GM03348 (cell line): ENCODE measurements around the gene PIAS4.

Experiments used
- DNase-seq: peaks from one replicate; pipeline ENCODE4 v3.0.0; 2012; ENCODE audit warnings: low spot score

The PIAS4 gene

DNA sequence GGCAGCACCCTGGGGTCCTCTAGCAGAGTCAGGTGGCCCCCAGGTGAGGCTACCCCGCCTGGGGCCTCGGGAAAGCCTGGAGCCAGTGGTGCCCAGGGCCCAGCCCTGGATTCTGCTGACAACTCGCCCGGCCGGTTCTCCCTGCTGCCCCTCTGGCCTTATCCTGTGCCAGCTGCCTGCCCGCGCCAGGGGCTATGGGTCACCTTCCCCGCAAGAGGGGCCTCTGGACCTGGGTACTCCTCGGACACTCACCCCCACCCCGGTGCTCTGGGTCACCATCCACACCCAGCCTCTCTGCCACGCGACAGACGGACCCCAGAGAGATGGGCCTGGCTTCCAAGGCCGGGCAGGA, 35.2 kb downstream of the PIAS4 start:
- DNase-seq: no peak

DNA sequence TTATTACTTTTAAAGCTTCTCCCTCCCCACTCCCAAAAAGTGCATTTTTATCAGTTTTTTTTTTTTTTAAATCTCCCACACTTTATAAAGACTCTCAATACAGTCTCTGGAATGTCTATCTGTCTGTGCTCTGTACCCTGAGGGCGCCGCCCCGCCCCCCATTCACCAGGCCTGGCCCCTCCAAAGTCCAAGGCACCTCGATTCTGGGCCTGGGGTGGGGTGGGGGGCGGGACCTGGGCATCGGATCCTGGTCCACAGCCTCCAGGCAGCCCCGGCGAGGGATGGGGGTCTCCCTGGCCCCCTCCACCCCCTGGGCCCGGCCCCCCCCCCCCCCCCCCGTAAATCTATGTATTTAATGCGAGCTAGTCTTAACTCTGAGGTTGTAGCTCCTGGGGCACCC, 35.9 kb downstream of the PIAS4 start:
- DNase-seq: no peak

DNA sequence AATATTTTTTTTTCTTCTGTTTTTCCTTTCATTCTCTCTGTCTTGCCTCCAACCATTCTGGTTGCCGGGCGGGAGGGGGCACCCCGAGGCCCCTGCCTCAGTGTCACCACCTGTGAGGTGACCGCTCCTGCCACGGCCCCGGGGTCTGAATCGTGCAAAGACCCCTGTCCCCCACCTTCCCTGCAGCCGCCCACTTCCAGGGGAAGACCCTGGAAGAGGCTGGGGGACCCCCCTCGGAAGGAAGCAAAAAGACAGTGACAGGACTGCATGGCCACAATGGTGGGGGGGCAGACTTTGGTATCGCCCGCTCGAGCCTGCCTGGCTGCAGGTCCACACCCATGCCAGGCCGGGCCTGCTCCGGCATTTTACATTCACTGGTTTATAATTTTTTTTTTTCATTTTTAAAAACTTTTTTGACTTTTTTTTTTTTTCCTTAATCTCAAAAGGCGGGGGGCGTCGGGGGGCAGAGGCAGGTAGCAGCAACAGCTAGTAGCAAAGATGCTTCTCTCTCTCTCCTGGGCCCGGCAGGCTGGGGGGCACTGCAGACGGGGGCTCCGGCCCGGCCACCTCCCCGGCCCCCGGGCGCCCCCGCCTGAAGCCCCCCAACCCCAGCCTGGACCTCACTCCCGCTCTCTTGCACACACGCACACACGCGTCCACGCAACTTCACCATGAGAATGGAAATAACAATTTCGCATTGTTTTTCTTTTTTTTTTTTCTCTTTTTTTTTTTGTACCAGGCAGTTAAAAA, 36.6 kb downstream of the PIAS4 start:
- DNase-seq: no peak

DNA sequence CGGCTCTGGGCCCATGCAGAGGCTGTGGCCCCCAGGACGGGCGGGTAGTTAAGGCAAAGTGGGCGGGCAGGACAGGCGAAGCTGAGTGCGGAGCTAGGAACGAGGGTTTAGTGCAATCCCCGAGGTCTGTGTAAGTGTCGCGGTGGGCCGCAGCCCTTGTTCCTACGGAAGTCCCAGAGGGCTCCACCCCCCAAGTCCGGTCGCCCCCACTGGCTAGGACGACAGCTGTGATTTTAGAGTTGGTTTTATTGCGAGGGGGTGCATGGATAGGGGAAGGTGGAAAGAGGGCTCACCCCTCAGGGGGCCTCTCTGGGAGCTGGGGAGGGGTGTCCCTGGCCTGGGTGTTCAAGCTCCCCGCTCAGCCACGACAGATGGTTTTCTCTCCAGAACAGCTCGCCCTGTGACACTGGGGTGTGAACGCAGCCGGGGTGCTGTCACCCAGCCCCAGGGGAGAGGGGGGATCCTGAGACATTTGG, 37.5 kb downstream of the PIAS4 start:
- no peak for DNase-seq

DNA sequence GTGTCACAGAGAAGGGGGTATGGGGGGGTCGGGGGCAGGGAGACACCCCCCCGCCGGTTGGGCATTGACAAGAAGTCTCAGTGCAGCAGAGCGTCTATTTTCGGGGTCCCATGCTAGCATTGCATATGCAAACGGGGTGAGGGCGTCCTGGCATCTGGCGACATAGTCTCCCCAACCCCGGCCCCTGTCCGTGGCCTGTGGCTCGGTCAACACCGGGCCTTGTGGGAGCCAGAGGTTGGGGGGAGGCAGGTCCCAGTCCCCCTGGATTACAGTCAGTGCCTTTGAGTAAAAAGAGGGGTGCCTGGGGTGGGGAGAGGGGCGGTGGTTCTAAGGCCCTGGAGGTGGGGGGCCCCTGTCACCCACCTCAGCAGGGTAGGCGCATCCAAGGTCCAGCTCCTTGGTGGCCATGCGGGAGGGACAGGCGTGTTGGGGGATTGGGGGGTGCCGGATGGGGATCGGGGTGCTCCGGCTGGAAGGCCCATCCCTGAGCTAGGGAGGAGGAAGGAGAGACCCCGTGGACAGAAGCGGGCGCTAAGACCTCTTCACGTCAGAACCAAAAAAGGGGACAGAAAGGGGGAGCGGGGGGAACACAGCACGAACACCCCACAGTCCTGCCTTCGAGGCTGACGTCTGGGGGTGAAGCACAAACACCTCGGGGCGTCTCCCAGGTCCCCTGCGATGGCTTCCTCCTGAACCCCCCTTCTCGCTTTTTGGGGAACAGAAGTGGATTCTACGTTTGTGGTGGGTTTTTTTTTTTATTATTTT, 38.2 kb downstream of the PIAS4 start:
- DNase-seq: no peak

- DNase-seq: no peak
These were observed 38.8 kb downstream of the PIAS4 start for GRCh38 chr19:4046362-4046691.

- DNase-seq: no peak
These were observed 39.6 kb downstream of the PIAS4 start for GRCh38 chr19:4046946-4047683.

DNA sequence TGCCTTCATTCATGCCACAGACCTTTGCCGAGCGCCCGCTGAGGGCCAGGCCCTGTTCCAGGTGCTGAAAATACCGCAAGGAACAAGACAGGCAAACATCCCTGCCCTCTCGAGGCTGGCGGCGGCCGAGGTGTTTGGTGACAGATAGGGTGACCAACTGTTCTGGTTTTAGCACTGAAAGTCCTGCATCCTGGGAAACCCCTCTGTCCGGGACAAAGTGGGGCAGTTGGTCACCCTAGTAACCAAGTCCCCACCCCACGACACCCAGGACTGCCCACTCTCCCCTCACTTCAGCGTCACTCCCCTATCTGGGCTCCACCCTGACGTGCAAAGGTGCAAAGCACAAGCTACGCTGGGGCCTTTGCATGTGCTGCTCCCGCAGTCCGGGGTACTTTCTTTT, 41.9 kb downstream of the PIAS4 start:
- no peak for DNase-seq

DNA sequence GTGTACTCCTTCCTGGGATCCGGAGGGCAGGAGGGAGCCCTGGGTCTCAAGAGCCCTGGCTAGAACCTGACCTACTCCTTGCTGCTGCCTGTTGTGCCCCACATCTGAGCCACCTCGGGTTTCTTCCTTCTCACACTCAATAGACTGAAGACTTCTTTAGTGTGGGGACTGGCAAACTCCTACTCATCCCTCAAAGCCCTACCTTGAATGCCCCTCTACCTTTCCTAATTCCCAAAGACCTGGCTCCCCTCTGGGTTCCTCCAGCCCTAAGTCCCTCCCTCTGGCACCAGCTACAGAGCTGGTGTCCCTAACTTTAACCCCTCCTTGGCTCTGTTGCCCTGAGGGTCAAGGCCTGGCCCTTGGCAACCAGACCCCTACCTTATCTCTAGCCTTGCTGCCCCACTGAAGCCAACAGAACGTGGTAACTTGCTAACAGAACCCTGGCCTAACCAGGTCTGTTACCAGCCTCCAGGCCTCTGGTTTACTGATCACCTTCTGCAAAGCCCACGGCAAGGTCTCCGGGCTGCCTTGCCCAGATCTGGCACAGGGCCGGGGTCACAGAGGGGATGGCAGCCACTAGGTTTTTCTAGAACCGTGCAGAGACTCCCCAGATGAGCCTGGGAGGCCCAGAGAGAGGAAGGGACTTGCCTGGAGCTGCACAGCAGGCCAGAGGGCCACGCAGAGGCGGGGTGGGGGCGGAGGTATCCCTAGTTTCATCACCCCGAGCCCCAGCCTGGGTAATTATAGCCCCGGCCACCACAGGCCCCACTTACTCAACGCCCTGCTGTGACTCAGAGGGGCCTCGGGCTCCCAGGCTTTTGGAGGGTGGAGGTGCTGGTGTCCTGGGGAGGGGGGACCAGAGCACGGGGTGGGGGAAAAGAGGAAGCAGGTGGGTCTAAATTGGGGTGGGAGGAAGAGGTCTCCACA, 43.9 kb downstream of the PIAS4 start:
- peak; percentile 82 for DNase-seq

GRCh38 chr19:4052114-4052992, 44.8 kb downstream of the PIAS4 start:
- peak; percentile 55 for DNase-seq

DNA sequence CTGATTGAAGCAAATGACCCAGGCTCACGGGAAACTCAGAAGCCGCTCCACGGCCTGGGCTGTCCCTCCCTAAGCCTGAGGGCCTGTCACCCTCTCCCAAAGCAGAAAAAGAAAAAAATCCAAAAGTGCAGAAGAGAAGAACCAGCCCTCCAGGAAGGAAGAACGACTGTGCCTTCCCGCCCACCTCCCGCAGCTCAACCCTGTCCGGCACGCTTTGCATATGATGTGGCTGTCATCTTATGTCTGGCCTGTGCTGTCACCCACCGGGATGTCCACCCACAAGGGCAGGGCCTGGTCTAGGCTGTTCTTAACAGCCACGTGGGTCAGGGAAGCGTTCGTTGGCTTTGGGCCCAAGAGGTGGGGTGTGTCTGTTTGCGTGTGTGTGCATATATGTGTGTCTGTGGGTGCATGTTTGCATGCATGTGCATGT, 45.5 kb downstream of the PIAS4 start:
- no peak for DNase-seq

DNA sequence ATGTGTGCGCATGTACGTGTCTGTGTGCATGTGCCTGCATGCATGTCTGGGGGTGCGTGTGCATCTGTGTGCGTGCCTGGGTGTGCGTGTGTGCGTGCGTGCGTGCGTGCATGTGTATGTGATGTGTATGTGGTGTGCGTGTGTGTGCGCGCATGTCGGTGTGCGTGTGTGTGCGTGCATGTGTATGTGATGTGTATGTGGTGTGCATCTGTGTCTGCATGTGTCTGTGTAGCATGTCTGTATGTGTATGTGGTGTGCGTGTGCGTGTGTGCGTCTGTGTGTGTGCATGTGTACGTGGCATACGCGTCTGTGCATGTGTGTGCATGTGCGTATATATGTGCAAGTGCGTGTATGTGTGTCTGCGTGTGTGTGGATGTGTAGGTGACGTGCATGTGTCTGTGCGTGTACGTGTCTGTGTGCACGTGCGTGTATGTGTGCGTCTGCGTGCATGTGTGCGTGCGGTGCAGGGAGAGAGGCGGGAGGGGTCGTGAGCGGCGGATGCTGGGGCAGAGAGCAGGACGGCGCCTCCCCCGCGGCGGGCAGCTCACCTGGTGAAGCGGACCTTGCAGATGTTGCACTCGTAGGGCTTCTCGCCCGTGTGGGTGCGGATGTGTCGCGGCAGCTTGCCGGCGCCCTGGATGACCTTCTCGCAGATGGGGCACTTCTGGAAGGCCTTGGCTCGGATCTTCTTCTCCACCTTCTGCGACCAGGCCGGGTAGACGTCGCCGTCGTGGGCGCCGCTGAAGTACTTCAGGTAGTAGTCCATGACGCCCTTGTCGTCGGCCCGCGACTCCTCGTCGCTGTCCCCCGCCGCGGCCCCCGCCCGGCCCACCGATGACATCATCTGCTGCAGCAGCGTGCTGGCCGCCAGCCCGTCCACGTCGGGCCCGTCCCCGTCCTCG, 46.1 kb downstream of the PIAS4 start:
- DNase-seq: no peak

DNA sequence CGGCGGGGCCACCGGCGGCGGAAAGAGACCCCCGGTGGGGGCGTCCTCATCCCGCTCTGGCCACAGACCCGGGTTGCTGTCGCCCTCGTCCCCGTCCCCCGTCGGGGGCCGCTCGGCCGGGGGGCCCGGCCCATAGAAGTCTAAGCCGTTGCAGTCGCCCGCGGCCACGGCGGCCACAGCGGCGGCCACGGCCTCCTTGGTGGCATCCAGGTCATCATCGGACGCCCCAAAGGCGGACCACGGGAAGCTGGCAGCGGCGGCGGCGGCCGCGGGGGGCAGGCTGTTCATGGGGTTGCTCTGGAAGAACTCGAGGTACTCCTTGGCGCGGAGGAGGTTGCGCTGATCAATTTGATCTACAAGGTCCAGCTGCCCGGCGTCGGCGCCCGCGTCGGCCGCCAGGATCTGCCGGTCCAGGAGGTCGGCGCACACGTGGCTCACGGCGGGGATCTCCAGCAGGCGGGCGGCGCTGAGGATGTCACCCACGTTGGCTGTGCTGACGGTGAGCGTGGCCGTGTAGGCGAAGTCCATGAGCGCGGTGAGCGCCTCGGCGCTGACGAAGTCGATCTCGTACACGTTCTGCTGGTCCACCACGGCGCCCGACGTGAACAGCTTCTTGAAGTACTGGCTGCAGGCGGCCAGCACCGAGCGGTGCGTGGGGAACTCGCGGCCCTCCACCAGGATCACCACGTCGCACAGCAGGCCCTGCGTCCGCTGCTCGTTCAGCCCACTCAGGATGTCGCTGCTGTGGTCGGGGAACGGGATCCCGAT, 47.1 kb downstream of the PIAS4 start:
- DNase-seq: no peak

DNA sequence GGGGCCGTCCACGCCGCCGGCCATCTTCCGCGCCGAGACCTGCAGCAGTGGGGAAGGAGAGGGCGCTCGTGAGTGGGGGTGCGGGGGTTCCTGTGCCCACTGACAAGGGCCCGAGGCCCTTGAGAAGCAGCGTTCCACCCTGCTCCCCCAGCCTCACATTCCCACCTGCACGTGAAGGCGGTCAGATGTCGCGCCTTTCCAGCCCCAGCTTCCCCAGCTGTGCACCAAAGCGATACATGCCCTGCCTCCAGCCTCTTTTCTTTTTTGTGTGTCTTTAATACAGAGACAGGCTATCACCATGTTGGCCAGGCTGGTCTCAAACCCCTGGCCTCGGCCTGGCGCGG, 47.6 kb downstream of the PIAS4 start:
- no peak for DNase-seq

DNA sequence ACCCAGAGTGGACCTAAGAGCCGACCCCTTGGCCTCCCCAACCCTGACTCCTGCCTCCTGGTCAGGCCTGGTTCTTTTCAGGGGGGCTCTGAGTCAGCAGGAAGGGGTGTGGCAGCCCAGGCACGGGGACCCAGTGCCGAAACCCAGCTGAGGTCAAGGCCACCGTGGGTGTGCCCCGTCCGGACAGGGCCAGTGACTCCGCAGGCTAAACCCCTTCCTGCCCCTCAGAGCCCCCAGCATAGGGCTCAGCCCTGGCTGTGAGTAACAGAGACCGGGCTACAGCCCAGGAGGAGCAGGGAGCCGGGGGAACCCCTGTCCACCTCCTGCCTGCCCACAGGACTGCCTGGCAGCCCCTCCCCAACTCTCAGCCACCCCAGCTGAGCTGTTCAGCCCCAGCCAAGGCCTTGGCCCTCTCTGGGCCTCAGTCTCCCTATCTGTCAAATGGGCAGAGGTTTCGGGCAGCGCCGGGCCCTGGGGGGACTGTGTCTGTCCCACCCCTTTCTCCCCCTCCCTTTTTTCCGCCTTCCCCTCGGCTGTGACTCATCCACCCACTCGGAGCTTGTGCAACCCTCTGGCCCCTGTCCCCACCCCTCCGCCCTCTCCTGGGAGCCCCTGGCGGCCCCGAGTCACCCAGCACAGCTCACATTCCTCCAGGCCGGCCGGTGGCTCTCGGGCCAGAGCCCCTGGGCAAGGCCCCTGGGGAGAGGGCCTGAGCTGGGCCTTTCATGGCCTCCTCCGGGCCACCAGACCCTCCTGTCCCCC, 50.6 kb downstream of the PIAS4 start:
- peak; percentile 96 for DNase-seq

DNA sequence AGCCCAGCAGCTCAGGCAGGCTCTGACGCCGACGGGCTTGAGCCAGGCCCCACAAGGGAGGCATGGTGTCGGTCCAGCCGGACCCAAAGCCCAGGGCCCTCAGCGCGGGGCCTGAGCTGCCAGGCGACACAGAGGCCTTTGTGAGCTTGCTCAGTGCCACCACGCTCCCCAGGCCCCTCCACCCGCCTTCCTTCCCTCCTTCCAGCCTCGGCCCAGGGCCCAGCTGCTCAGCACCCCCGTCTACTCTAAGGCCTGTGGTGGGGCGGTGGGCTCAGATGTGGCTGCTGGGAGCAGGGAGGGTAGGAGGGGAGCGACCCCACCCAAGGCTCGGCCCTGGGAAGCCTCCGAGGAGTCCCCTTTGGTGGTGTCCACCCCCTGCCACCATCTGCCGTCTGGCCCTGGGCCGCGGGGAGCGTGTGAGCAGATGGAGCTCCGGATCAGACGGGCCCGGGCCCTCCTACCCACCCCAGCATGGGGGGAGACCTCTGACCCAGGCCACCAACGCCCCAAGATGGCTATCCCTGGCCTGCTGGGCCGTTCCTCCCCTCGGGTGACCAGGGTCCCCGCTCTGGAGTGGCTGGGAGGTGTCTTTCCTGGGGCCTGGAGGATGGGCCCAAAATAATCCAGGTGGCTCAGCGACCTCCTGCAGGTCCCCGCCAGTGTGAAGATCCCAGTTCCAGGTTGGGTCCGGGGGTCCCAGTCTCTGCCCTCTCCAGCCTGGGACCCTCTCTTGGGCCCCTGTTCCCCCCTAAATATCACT, 51.3 kb downstream of the PIAS4 start:
- no peak for DNase-seq

- DNase-seq: no peak
These were observed 51.9 kb downstream of the PIAS4 start for GRCh38 chr19:4059453-4059871.
